Neural cell (in vitro differentiated cells): ENCODE data around the gene PDGFB. TPM values are rescaled to one million over a fixed set of nuclear protein-coding genes. Genes with fewer than 3 reads are reported as not detected.

Source experiments
- H2AFZ ChIP-seq: fragments of 200-600, 300-800 bp; sonication (generic), shearing (Covaris generic); 2 replicates; pipeline ENCODE4 v1.6.0; 2014; ENCODE audit warnings: low read depth, mild to moderate bottlenecking, antibody characterized with exemption, low read length, moderate library complexity
- H3F3A ChIP-seq: fragments of 200-600 bp; shearing (Covaris generic); 2 replicates; pipeline ENCODE4 v1.6.1; 2016; ENCODE audit warnings: mild to moderate bottlenecking, moderate library complexity, mixed read lengths, antibody characterized with exemption, low read length; ENCODE audit not compliant: insufficient read depth, poor library complexity, severe bottlenecking
- H3K27ac ChIP-seq: fragments of 200-600, 300-800 bp; sonication (generic), shearing (Covaris generic); 2 replicates; pipeline ENCODE4 v1.5.1; 2014; ENCODE audit warnings: mild to moderate bottlenecking, low read length, moderate library complexity
- H3K27me3 ChIP-seq: fragments of 300-800, 200-600 bp; sonication (generic), shearing (Covaris generic); 2 replicates; pipeline ENCODE4 v1.6.0; 2014; ENCODE audit warnings: mild to moderate bottlenecking, low read depth, low read length, moderate library complexity; ENCODE audit not compliant: insufficient read depth
- H3K36me3 ChIP-seq: fragments of 300-800, 200-600 bp; sonication (generic), shearing (Covaris generic); 2 replicates; pipeline ENCODE4 v1.5.1; 2014; ENCODE audit warnings: mild to moderate bottlenecking, antibody characterized with exemption, low read length, moderate library complexity; ENCODE audit not compliant: insufficient read depth
- H3K4me2 ChIP-seq: fragments of 300-800, 200-600 bp; sonication (generic), shearing (Covaris generic); 2 replicates; pipeline ENCODE4 v1.6.0; 2014; ENCODE audit warnings: mild to moderate bottlenecking, low read length
- H3K4me3 ChIP-seq: fragments of 300-800, 200-600 bp; sonication (generic), shearing (Covaris generic); 2 replicates; pipeline ENCODE4 v1.5.1; 2014; ENCODE audit warnings: mild to moderate bottlenecking, low read length, moderate library complexity
- H3K79me2 ChIP-seq: fragments of 200-600 bp; shearing (Covaris generic); replicated peaks from 2 replicates; pipeline ENCODE4 v1.6.0; 2014; ENCODE audit warnings: mild to moderate bottlenecking, low read length, moderate library complexity; ENCODE audit not compliant: insufficient read depth
- H3K9ac ChIP-seq: fragments of 300-800, 200-600 bp; sonication (generic), shearing (Covaris generic); 2 replicates; pipeline ENCODE4 v1.6.1; 2016; ENCODE audit warnings: mild to moderate bottlenecking, low read length, mixed read lengths
- H3K9me2 ChIP-seq: fragments of 200-600 bp; shearing (Covaris generic); 2 replicates; pipeline ENCODE4 v1.6.1; 2016; ENCODE audit warnings: mild to moderate bottlenecking, low read length, mixed read lengths; ENCODE audit not compliant: insufficient read depth
- H3K9me3 ChIP-seq: fragments of 200-600, 300-800 bp; sonication (generic), shearing (Covaris generic); 2 replicates; pipeline ENCODE4 v1.6.1; 2016; ENCODE audit warnings: mild to moderate bottlenecking, mixed run types, low read length, moderate library complexity, mixed read lengths
- H4K20me1 ChIP-seq: fragments of 200-600 bp; shearing (Covaris generic); 2 replicates; pipeline ENCODE4 v1.6.1; 2016; ENCODE audit warnings: mild to moderate bottlenecking, mixed run types; ENCODE audit not compliant: insufficient read depth
- EZH2 ChIP-seq: fragments of 200-600, 300-800 bp; shearing (Covaris generic), sonication (generic); IDR thresholded peaks from 2 replicates; pipeline ENCODE4 v1.6.1; 2014; ENCODE audit warnings: antibody characterized with exemption, low read length, borderline replicate concordance, mild to moderate bottlenecking; ENCODE audit not compliant: insufficient read depth, poor library complexity, severe bottlenecking
- MXI1 ChIP-seq: fragments of 450-650 bp; conservative IDR thresholded peaks from 2 replicates; pipeline ENCODE4 v1.6.1; 2014; ENCODE audit warnings: antibody characterized with exemption, mild to moderate bottlenecking; ENCODE audit not compliant: poor library complexity, severe bottlenecking
- POLR2AphosphoS5 ChIP-seq: IDR thresholded peaks from 2 replicates; pipeline ENCODE4 v1.6.1; 2012
- RAD21 ChIP-seq: fragments of 450-650 bp; conservative IDR thresholded peaks from 2 replicates; pipeline ENCODE4 v1.6.1; 2014; ENCODE audit warnings: antibody characterized with exemption, mild to moderate bottlenecking, moderate library complexity
- SMC3 ChIP-seq: fragments of 450-650 bp; conservative IDR thresholded peaks from 2 replicates; pipeline ENCODE4 v1.6.1; 2014; ENCODE audit warnings: antibody characterized with exemption, mild to moderate bottlenecking, moderate library complexity; ENCODE audit not compliant: poor library complexity
- TAF1 ChIP-seq: IDR thresholded peaks from 2 replicates; pipeline ENCODE4 v1.6.1; 2012; ENCODE audit warnings: low read depth
- polyA plus RNA-seq: library from polyadenylated mRNA; depleted of rRNA; stranded (reverse); fragments of >200 nt; gene quantifications from 2 replicates; pipeline ENCODE4 v1.2.3, GENCODE V29; 2014
- TF ChIP-seq, protein P1 (sequence below): fragments of 450-650 bp; IDR thresholded peaks from 2 replicates; pipeline ENCODE4 v1.5.1; 2014; ENCODE audit warnings: antibody characterized with exemption, mild to moderate bottlenecking, moderate library complexity; ENCODE audit not compliant: poor library complexity, severe bottlenecking
- TF ChIP-seq, protein P2 (sequence below): IDR thresholded peaks from 2 replicates; pipeline ENCODE4 v1.6.1; 2012; ENCODE audit warnings: borderline replicate concordance

The PDGFB gene
- polyA plus RNA-seq, 1 donor from 2014 or later = 0.61 TPM

DNA sequence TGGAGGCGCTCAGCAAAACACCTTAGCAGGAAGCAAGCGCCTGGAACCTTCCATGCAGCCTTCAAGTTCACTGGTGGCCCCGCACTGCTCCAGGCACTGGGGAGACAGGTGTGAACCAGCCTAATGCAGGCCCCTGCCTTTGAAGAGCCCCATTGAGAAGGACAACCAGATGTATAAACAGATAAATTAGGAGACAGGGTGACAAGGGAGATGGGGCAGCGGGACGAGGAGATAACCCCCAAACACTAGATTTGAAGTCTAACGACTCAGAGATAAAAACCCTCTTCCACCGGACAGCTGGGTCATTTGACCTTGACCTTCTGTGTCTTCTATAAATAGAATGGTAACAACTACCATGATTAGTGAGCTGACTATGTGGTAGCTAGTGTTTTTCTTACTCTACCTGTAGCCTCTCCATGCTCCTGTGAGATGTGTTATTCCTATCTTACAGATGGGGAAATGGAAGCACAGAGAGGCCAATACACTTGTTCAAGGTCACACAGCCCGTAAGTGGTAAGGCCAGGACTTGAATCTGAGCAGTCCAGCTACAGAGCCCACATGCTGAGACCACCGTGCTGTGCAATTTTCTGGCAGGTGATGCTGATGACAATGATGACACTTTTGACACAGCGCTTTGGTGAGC lies 2.0 kb upstream of the PDGFB start:
- Histone ChIP-seq H3K4me2 (no peak overlapping the region), H3K36me3 (no peaks in the 10 kb centered on the region), H3K9me2 (no peaks in the 10 kb centered on the region), H3K27me3 (peaks cover 50% of the 10 kb centered on the region), H2AFZ (no peak overlapping the region), H3K9ac (no peak overlapping the region), H3F3A (no peaks in the 10 kb centered on the region), H3K4me3 (no peak overlapping the region), H3K27ac (no peak overlapping the region), H4K20me1 (no peaks in the 10 kb centered on the region), H3K9me3 (no peaks in the 10 kb centered on the region), H3K79me2 (no peaks in the 10 kb centered on the region)
- TF ChIP-seq POLR2AphosphoS5 (no peak), SMC3 (no peak), EZH2 (no peak), RAD21 (no peak), MXI1 (no peak), TAF1 (no peak)
- TF ChIP-seq, protein P1, sequence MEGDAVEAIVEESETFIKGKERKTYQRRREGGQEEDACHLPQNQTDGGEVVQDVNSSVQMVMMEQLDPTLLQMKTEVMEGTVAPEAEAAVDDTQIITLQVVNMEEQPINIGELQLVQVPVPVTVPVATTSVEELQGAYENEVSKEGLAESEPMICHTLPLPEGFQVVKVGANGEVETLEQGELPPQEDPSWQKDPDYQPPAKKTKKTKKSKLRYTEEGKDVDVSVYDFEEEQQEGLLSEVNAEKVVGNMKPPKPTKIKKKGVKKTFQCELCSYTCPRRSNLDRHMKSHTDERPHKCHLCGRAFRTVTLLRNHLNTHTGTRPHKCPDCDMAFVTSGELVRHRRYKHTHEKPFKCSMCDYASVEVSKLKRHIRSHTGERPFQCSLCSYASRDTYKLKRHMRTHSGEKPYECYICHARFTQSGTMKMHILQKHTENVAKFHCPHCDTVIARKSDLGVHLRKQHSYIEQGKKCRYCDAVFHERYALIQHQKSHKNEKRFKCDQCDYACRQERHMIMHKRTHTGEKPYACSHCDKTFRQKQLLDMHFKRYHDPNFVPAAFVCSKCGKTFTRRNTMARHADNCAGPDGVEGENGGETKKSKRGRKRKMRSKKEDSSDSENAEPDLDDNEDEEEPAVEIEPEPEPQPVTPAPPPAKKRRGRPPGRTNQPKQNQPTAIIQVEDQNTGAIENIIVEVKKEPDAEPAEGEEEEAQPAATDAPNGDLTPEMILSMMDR = no peak
- TF ChIP-seq, protein P2, sequence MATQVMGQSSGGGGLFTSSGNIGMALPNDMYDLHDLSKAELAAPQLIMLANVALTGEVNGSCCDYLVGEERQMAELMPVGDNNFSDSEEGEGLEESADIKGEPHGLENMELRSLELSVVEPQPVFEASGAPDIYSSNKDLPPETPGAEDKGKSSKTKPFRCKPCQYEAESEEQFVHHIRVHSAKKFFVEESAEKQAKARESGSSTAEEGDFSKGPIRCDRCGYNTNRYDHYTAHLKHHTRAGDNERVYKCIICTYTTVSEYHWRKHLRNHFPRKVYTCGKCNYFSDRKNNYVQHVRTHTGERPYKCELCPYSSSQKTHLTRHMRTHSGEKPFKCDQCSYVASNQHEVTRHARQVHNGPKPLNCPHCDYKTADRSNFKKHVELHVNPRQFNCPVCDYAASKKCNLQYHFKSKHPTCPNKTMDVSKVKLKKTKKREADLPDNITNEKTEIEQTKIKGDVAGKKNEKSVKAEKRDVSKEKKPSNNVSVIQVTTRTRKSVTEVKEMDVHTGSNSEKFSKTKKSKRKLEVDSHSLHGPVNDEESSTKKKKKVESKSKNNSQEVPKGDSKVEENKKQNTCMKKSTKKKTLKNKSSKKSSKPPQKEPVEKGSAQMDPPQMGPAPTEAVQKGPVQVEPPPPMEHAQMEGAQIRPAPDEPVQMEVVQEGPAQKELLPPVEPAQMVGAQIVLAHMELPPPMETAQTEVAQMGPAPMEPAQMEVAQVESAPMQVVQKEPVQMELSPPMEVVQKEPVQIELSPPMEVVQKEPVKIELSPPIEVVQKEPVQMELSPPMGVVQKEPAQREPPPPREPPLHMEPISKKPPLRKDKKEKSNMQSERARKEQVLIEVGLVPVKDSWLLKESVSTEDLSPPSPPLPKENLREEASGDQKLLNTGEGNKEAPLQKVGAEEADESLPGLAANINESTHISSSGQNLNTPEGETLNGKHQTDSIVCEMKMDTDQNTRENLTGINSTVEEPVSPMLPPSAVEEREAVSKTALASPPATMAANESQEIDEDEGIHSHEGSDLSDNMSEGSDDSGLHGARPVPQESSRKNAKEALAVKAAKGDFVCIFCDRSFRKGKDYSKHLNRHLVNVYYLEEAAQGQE = no peak

DNA sequence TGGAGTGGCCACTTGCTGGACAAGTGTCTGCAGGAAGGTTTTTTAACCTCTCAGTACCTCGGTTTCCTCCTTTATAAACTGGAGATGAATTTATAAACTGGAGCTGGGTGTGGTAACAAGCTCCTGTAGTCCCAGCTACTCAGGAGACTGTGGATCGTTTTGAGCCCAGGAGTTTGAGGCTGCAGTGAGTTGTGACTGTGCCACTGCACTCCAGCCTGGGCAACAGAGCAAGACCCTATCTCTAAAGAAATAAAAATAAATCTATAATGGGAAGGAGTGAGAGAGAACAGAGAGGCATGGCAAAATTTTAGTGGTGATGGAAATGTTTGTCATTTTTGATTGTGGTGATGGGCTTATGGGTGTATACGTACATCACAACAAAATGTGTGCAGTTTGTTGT lies 1.4 kb upstream of the PDGFB start:
- TF ChIP-seq MXI1 = no peak
- TF ChIP-seq TAF1 = no peak
- TF ChIP-seq, protein P1 = no peak
- TF ChIP-seq, protein P2 = no peak
- peaks cover 56% of the 10 kb centered on the region for H3K27me3 ChIP-seq
- H3K36me3 ChIP-seq = no peaks in the 10 kb centered on the region
- H4K20me1 ChIP-seq = no peaks in the 10 kb centered on the region
- no peak overlapping the region for H3K9ac ChIP-seq
- no peaks in the 10 kb centered on the region for H3K9me2 ChIP-seq
- H3K27ac ChIP-seq = no peak overlapping the region
- H3F3A ChIP-seq = no peaks in the 10 kb centered on the region
- H2AFZ ChIP-seq = no peak overlapping the region
- H3K79me2 ChIP-seq = no peaks in the 10 kb centered on the region
- H3K4me3 ChIP-seq = no peak overlapping the region
- no peaks in the 10 kb centered on the region for H3K9me3 ChIP-seq
- no peak overlapping the region for H3K4me2 ChIP-seq
